NB4 (cell line): ENCODE results near the gene RNF39.

Experiments used
- DNase-seq: peaks from one replicate; pipeline ENCODE4 v3.0.0; 2010; ENCODE audit warnings: low read depth
- H3K4me3 ChIP-seq: one replicate; pipeline ENCODE4 v1.5.1; 2011; ENCODE audit warnings: mild to moderate bottlenecking, low read depth, low read length, moderate library complexity
- CTCF ChIP-seq: IDR thresholded peaks from one replicate; pipeline ENCODE4 v1.5.1; 2012; ENCODE audit warnings: low read depth, low read length
- MAX ChIP-seq: IDR thresholded peaks from 2 replicates; pipeline ENCODE4 v1.6.1; 2011; ENCODE audit warnings: low read depth, low read length
- MYC ChIP-seq: IDR thresholded peaks from 2 replicates; pipeline ENCODE4 v1.6.1; 2011; ENCODE audit warnings: low read depth, low read length
- POLR2A ChIP-seq: IDR thresholded peaks from 2 replicates; pipeline ENCODE4 v1.6.1; 2011; ENCODE audit warnings: mild to moderate bottlenecking; ENCODE audit not compliant: insufficient read length; ENCODE audit errors: extremely low read depth

RNF39 gene

DNA sequence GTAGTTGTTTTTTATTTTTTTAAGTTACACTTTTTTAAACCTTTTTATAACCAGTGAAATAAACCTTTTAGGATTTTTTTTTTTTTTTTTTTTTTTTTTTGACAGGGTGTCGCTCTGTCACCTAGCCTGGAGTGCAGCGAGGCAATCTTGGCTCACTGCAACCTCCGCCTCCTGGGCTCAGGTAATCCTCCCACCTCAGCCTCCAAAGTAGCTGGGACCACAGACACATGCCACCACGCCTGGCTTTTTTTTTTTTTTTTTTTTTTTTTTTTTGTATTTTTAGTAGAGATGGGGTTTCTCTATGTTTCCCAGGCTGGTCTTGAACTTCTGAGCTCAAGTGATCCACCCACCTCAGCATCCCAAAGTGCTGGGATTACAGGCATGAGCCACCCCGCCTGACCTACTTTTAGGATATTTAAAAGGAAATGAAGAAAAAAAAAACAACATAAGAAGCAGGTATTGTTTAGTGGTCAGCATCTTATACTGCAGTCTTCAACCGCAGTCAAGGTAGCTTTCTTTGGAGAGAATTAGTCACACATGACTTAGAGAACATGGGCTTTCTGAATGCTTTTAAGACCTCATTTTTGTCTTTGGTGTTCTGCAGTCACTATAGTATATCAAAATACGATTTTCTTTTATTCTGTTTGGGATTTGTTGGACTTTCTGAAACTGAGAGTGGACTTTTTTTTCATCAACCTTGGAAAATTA, 12.9 kb downstream of the RNF39 start:
- TF ChIP-seq POLR2A (no peak), MAX (no peak), MYC (no peak), CTCF (no peak)
- H3K4me3 ChIP-seq: peak overlapping the region; percentile 90
- DNase-seq: no peak

DNA sequence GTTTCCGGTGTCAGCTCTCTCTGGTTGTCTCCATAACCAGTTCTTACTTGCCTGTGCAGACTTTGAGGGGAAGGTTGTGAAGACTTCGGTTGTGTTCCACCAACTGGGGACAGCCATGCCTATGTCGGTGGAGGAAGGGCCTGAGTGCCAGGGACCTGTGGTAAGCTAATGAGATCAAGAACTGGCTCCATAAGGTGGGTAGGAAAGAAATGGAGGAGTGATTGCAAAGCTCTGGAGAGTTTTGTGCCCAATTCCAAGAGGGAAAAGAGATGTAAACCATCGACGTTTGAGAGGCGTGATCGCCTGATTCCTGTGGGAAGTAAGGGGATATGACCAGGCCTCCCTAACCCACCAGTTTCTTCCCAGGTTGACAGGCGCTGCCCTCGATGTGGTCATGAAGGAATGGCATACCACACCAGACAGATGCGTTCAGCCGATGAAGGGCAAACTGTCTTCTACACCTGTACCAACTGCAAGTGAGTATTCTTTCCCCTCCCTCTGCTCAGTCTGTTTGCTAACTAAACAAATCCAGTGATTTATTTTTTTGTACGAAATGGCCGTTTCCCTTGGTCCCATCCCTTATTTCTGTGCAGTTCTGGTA, 13.6 kb downstream of the RNF39 start:
- peak overlapping the region; percentile 90 for H3K4me3 ChIP-seq
- peak; percentile 21 for DNase-seq
- no peak for TF ChIP-seq POLR2A
- 0 out of 2 replicates have a peak, but pooled peaks have one; percentile 18 for TF ChIP-seq MYC

- TF ChIP-seq MYC: peak; percentile 74; the same call in 1 of the 2 replicates
- TF ChIP-seq POLR2A: peak; percentile 89
- TF ChIP-seq CTCF: no peak
- peak; percentile 24 for TF ChIP-seq MAX
- H3K4me3 ChIP-seq: peak within 1 kb of the TSS; percentile 90
- peak; percentile 98 for DNase-seq
Measured at GRCh38 chr6:30061092-30061857, 14.3 kb downstream of the RNF39 start, which contains the start of gene POLR1H. TSS of gene POLR1H (plus strand) at chr6:30061265. CDS start at chr6:30061525, 260 bp downstream.

GRCh38 chr6:30060606-30061091, 14.9 kb downstream of the RNF39 start:
- peak; percentile 80 for DNase-seq
- TF ChIP-seq POLR2A (no peak), MAX (peak; percentile 69)
- peak overlapping the region; percentile 90 for H3K4me3 ChIP-seq

DNA sequence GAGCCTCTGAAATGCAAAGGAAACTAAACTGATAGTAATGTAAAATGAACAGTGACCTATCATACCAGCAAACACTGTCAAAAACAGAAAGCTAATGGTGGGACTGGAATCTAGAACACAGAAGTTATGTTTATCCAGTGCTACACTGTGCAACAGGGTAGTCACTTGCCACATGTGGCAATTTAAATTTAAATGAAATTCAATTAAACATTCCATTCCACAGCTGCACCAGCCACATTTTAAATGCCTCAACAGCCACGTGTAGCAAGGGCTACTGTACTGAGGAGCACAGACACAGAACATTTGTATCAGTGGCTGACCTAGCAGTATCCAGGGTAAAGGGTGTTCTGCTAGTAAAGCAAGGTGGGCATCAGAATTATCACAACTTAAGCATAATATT, 20.1 kb downstream of the RNF39 start:
- no peak for DNase-seq
- TF ChIP-seq MYC: no peak
- TF ChIP-seq MAX: no peak
- TF ChIP-seq POLR2A: no peak
- no peak for TF ChIP-seq CTCF
- H3K4me3 ChIP-seq: no peak overlapping the region

DNA sequence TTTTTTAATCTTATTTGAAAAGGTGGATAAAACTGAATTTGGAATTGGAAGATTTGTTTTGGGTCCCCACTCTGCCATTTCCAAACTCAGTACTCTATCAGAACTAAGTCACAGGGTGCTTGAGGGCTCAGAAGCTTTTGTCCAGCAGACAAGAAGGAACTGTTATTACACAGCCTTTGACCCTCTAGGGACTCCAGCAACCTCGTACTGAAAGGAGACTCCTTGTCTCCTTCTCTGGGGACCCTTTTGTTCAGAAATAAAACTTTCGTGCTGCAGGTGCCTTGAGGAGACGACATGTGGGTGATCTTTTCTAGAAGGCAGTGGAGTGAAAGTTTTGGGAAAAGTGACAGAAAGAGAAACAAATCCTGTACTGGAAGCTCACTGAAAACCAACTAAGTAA, 21.9 kb downstream of the RNF39 start:
- no peak overlapping the region for H3K4me3 ChIP-seq
- no peak for TF ChIP-seq MYC
- TF ChIP-seq MAX: no peak
- TF ChIP-seq CTCF: no peak
- no peak for TF ChIP-seq POLR2A
- no peak for DNase-seq
